Activated CD4-positive, alpha-beta T cell treated with anti-CD3 and anti-CD28 coated beads, Interleukin-2, amount 50 U/mL, for 1 hour (primary cell): Measurements from ENCODE around the gene EXOC8.
"Not testable (repeated sequence)": the region's sequence is repeated elsewhere in the genome, so short reads cannot be mapped to it uniquely, and the experiment has no call there.

Experiments
- DNase-seq: peaks from one replicate; pipeline ENCODE4 v3.0.0-alpha.2; 2020

Gene EXOC8

DNA sequence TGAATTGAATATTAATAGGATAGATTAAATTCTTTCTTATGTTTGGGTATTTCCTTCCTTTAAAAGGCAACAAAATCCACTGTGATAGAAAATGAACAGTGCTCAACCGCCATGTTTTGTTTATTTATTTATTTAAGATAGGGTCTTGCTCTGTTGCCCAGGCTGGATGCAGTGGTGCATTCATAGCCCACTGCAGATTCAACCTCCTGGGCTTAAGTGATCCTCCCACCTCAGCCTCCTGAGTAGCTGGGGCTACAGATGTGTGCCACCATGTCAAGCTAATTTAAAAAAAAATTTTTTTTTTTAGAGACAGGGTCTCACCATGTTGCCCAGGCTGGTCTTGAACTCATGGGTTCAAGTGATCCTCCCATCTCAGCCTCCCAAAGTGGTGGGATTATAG is 11.2 kb upstream of the EXOC8 start:
- not testable (repeated sequence) for DNase-seq

DNA sequence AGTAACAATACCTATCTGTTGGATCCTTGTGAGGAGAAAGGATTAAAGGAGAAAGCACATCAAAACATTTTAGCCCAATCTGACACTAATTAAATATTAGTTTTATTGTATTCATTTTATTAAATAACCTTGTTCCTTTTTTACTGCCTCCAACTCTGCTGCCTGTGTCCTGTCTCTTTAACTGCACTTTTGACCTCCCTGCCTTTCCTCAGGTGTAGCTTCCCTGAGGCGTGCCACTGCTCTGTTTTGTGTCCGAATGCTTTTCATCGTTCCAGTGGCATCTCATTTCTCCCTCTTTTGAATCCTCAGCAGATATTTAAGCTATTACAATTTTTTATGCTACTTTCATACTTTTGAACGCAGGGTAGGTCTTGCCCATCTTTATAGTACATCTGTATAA is 10.8 kb upstream of the EXOC8 start:
- DNase-seq: no peak

DNA sequence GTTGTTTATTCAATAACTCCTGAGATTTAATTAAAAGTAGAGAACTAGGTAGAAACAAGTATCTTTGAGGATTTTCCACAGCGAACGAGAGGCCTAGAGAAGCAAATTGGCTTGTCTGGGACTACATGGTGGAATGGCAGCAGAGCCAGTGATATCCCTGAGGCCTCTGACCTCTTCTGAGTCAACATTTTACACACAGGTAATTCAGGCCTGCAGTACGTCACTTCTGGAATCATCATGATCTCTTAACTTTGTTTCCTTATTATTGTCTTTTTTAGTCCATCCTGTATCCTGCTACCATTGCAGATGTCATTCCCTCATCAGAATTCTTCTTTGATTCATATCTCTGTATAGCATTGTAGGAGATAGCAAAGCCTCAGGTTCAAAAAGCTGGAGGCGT is 10.3 kb upstream of the EXOC8 start:
- no peak for DNase-seq

GRCh38 chr1:231340328-231341013 is 2.8 kb upstream of the EXOC8 start:
- no peak for DNase-seq

GRCh38 chr1:231338270-231339128 is 847 bp upstream of the EXOC8 start, which contains the start of gene SPRTN:
TSS of gene SPRTN (plus strand) at chr1:231338293. CDS start at chr1:231338384, 91 bp downstream.
- DNase-seq: no peak

GRCh38 chr1:231337043-231337471 is 595 bp downstream of the EXOC8 start:
- DNase-seq: no peak

DNA sequence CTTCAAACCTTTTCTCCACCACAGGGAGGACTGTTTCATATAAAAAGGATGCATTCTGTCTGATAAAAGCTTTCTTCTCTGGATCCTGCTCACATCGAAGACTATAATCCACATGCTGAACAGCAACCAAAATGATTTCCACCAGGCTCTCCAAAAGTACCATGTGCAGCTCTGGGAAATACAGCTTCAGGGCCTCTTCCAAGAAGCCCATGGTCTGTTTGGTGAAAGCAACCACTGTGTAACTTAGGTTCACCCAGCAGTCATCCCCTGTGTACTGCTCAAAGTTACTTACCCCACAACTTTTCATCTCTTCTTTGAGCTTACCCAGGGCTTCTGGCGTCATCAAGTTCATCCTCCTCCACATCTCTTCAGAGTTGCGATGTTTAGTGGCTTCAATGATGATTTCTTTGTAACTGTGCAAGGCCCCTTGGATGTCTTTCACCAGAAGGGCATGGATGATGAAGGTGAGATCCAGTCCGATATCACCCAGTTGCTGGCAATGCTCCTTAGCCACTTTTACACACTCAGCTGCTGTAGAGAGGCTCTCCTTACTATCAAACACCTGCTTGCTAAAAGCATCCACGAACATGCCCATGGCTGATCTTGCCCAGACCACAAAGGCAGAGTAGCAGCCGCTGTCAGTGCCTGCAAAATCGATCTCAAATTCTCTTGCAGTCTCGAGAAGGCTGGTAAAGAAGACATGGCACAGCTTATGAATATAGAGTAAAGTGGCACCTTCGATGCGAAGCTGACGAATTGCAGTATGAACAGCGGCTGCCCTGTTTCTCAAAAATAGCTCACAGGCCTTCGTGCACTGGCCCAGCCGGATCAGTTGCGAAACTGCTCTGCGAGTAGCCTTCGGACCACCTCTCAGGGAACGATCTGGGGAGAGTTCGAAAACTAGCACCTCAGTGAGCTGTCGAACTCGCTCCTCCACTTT is 1.7 kb downstream of the EXOC8 start:
- DNase-seq: no peak

GRCh38 chr1:231334952-231335351 is 2.7 kb downstream of the EXOC8 start:
- no peak for DNase-seq

GRCh38 chr1:231334079-231334666 is 3.5 kb downstream of the EXOC8 start:
- no peak for DNase-seq

DNA sequence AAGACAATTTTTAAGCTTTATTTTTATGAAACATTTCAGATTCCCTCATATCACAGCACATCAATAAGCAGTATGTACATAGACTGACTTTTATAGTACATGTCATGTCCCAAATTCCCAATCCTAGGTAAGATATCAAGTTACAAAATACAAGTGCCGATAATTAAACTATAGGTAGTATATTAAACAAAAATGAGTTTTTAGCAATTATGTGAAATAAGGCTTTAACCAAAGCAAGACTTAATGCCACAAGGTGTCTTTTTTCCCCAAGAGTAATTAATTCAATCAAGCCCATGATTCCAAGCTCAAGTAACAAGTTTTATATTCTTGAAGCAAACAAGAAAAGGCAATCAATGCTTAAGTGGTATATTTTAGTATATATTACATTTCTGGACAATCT is 4.9 kb downstream of the EXOC8 start:
- no peak for DNase-seq

DNA sequence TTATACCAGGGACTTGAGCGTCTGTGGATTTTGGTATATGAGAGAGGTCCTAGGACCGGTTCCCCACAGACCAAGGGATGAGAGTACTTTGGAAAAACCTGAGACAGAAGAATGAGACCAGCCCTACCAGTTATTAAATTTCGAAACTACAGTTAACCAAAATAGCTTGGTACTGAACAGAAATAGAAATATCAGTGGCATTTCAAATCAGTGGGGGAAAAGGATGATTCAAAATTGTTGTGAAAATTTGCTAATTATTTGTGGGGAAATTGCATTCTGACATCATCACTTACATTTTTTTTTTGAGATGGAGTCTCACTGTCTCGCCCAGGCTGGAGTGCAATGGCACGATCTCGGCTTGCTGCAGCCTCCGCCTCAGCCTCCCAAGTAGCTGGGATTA is 8.2 kb downstream of the EXOC8 start:
- DNase-seq: no peak

GRCh38 chr1:231327617-231328016 is 10.0 kb downstream of the EXOC8 start:
- DNase-seq: no peak

GRCh38 chr1:231326248-231326647 is 11.4 kb downstream of the EXOC8 start:
- no peak for DNase-seq

DNA sequence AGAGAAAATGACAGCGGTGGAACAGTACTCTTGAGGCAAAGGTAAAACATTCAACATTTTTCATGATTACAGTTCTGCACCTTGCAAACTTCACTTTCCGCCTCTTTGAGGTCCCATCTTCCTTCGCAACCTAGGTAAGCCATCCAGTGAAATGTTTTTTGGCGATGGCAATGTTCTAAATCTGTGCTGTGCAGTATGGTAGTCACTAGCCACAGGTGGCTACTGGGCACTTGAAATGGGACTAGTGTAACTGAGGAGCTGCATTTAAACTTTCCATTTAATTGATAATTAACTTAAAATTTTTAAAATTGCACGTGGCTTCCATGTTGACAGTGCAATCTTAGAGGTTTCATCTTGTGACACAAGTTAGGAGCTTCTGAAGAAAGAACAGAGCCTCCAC is 13.0 kb downstream of the EXOC8 start:
- no peak for DNase-seq

DNA sequence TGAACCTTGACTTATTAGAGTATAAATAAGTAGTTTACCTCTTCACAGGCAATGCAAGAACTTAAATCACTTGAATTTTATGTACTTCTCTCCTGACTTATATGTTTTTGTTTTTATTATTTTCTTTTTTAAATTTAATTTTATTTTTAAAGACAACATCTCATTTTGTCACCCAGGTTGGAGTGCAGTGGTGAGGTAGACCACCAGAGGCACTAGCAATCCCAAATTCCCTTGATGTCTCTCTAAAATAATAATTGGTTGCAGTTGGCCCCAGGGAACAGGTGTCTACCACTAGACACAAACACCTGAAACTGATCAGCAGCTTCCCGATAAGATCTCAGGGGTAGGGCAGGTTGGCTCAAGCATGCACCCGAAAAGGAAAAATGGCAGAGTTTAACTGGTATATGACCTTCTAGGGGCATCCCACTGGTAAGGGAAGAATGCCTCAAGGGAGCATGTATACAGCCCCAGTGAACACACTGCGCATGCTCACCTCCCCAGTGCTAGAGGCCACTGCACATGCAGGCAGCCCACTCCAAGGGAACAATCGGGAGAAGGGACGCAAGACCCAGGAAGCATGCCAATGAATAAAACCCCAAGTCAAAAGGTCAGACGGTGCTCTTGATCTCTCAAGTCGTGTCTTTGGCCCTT is 14.6 kb downstream of the EXOC8 start:
- no peak for DNase-seq

- no peak for DNase-seq
These were observed 18.6 kb downstream of the EXOC8 start for GRCh38 chr1:231319080-231319479.

DNA sequence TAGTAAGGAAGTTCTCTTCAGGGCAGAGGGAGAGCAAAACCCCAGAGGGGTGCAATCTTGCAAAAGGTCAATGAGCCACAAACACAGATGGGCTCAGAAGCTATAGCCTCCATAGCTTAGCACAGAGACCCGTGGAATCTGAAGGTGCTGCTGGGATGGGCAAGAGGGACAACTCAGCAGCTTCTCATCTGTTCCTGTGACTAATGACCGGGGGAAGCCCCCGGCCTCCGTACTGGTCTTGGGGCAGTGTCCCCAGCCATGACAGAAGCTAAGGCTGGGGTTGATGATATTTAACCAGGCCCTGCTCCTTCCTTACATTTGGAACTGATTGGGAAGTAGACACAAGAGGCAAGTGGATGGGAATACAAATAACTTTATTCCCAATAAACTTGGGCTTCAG is 19.1 kb downstream of the EXOC8 start:
- DNase-seq: no peak

DNA sequence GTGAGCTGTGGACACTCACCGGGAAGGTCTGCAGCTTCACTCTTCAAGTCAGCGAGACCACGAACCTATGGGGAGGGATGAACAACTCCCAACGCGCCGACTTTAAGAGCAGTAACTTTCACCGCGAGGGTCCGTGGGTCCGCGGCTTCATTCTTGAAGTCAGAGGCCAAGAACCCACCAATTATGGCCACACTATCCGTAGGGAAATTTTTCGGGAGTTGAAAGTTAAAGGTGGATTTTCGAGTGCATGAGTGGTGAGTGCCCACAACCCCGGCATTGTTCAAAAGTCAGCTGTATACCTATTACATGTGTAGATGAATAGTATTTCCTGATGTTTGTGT is 19.7 kb downstream of the EXOC8 start:
- DNase-seq: no peak

DNA sequence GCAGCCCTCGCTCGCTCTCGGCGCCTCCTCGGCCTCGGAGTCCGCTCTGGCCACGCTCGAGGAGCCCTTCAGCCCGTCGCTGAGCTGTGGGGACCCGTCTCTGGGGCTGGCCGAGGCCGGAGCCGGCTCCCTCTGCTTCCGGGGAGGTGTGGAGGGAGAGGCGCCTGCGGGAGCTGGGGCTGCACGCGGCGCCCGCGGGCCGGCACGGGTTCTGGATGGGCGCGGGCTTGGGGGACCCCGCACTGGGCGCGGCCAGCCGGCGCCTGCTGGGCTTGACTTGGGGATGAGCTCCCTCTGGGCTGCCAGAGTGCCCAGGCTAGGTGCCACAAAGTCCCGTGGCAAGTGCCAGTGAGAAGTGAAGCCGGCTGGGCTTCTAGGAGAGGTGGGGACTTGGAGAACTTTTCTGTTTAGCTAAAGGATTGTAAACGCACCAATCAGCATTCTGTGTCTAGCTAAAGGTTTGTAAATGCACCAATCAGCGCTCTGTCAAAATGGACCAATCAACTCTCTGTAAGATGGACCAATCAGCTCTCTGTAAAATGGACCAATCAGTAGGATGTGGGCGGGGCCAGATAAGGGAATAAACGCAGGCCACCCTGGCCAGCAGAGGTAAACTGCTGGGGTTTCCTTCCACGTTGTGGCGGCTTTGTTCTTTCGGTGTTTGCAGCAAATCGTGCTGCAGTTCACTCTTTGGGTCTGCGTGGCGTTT is 20.2 kb downstream of the EXOC8 start:
- DNase-seq: no peak

- peak; percentile 30 for DNase-seq
These were observed 21.8 kb downstream of the EXOC8 start for GRCh38 chr1:231315887-231316286.

DNA sequence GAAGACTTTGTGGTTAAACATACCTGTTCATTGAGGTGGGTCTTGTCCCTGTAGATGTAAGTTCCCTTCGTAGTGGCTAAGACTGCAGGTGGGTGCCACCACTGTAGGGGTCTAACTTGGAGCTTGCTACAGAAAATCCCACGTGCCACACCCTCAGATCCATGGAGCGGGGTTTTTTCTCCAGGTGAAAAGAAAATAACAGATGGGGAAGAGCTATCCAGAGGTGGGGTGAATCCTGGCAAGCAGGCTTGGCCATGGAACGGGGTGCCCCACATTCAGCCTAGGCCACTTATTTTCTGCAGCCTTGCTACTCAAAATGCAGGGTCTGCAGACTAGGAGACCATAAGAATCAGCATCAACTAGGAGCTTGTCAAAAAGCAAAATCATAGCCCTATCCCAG is 24.0 kb downstream of the EXOC8 start:
- DNase-seq: no peak

DNA sequence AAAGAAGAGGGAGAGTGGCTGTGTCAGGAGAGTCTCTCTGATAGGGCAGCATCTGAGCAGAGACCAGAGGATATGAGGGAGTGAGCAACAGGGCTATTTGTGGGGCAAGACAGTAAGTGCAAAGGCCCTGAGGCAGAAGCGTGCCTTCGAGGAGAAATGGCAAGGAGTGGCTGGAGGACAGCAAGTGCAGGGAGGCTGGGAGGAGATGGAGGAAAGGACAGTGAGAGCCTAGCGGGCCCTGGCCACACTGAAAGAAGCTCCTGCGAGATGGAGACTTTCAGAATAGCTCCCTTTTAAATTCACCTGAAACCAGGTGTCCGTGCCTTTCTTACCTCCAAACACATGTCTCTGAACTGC is 25.2 kb downstream of the EXOC8 start:
- DNase-seq: no peak
